Ectodermal cell (in vitro differentiated cells): ENCODE results near the gene GJB1.

ENCODE experiments used
- H3K27ac ChIP-seq: 2 replicates; pipeline ENCODE4 v1.7.0; 2013; ENCODE audit warnings: mild to moderate bottlenecking, low read depth, low read length; ENCODE audit not compliant: insufficient read depth, poor library complexity, severe bottlenecking
- H3K27me3 ChIP-seq: 2 replicates; pipeline ENCODE4 v1.7.0; 2013; ENCODE audit warnings: mild to moderate bottlenecking, low read length; ENCODE audit not compliant: insufficient read depth, control insufficient read depth, poor library complexity, severe bottlenecking
- H3K36me3 ChIP-seq: one replicate; pipeline ENCODE4 v1.7.0; 2013; ENCODE audit warnings: low read length; ENCODE audit not compliant: control insufficient read depth, insufficient read depth
- H3K4me1 ChIP-seq: one replicate; pipeline ENCODE4 v1.7.0; 2013; ENCODE audit warnings: low read length; ENCODE audit not compliant: control insufficient read depth, insufficient read depth
- H3K4me3 ChIP-seq: 2 replicates; pipeline ENCODE4 v1.7.0; 2013; ENCODE audit warnings: low read depth, low read length, control low read depth; ENCODE audit not compliant: insufficient read depth
- H3K9me3 ChIP-seq: 2 replicates; pipeline ENCODE4 v1.7.0; 2013; ENCODE audit warnings: mild to moderate bottlenecking, low read length, moderate library complexity; ENCODE audit not compliant: control insufficient read depth
- WGBS, 2 experiments: methylation state at CpG; one replicate each; pipeline ENCODE4 v1.1.7; 2013; ENCODE audit warnings: missing lambda C conversion rate in 2 of 2; 5-methylcytosine and 5-hydroxymethylcytosine counted together

Gene GJB1

DNA sequence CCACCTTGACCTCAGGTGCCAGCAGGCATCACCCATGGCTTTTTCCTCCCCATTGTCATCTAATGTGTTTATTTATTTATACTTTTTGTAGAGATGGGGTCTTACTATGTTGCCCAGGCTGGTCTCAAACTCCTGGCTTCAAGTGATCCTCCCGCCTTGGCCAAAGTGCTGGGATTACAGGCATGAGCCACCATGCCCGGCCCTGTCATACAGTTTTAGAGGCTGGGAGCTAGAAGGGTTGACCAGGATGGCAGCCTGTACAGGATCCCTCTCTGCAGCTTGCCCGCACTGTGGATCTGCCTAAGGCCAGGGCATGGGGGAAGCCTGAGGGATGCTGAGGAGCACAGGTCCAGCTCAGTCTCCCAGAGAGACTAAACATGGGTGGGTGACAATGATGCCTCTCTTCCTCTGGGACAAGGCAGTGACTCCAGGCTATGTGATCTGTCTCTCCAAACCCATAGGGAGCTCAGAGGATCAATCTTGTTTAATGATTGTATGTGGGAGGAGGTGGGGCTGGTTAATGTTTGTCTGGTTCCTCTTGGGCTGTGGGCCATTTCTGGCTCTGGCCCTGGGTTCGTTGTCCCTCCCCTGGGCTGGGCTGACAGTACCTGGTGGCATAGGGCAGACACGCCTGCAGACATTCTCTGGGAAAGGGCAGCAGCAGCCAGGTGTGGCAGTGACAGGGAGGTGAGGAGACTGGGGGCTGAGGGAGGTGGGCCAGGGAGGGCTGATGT, 8.3 kb upstream of the GJB1 start:
- H3K36me3 ChIP-seq: no peaks in the 10 kb centered on the region
- no peak overlapping the region for H3K4me3 ChIP-seq
- no peaks in the 10 kb centered on the region for H3K9me3 ChIP-seq
- WGBS, 2 experiments: 90 to 92% methylated on average over 5 of the region's 5 CpGs
- H3K4me1 ChIP-seq: no peaks in the 10 kb centered on the region
- H3K27me3 ChIP-seq: no peaks in the 10 kb centered on the region
- no peak overlapping the region for H3K27ac ChIP-seq

DNA sequence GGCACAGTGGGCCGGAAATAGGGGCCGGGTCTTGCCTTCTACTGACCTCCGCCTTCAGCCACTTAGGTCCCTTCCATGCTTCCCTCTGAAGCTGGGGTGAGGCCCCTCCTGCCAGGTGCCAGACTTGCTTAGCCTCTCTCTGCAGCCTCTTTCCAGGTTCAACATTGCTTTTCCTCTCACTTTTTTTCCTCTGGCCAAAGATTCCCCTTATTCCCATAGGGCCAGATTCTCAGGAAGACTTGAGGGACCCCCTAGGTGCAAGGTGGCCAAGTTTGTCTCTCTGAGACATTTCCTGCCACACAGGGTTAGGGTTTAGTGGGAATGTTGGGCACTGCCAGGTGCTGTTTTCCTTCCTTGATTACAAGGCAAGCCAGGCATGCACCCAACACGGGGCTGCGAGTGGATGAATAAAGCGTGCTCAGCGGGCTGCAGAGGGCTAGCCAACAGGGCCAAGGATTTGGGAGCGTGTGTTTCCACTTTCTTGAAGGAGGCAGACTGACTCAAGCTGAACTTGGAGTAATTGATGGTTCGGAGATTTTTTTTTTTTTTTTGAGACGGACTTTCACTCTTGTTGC, 7.6 kb upstream of the GJB1 start:
- no peak overlapping the region for H3K27ac ChIP-seq
- no peak overlapping the region for H3K4me3 ChIP-seq
- 90 to 93% methylated on average over 10 of the region's 10 CpGs for WGBS, 2 experiments
- H3K27me3 ChIP-seq: no peaks in the 10 kb centered on the region
- H3K9me3 ChIP-seq: no peaks in the 10 kb centered on the region
- H3K36me3 ChIP-seq: no peaks in the 10 kb centered on the region
- H3K4me1 ChIP-seq: no peaks in the 10 kb centered on the region

DNA sequence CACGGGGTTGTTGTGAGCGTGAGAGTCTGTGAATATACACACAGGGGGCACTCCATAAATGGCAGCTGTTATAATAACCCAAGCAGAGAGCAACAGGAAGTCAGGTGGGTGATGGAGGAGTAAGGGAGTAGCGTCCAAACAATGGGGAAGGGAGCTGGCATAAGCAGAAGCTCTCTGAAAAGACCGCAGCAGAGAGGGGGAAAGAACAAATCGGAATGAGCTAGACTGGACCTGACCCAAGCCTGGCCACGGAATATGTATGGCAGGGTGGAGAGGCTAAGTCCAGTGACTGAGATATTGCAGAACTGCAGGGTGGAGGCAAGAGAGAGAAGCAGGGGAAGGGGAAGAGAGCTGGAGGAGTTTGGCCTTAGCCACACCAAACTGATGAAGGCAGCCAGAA, 6.5 kb upstream of the GJB1 start:
- Histone ChIP-seq H3K4me1 (no peaks in the 10 kb centered on the region), H3K27me3 (no peaks in the 10 kb centered on the region), H3K9me3 (no peaks in the 10 kb centered on the region), H3K27ac (no peak overlapping the region), H3K4me3 (no peak overlapping the region), H3K36me3 (no peaks in the 10 kb centered on the region)
- 58 to 59% methylated on average over 6 of the region's 6 CpGs for WGBS, 2 experiments

DNA sequence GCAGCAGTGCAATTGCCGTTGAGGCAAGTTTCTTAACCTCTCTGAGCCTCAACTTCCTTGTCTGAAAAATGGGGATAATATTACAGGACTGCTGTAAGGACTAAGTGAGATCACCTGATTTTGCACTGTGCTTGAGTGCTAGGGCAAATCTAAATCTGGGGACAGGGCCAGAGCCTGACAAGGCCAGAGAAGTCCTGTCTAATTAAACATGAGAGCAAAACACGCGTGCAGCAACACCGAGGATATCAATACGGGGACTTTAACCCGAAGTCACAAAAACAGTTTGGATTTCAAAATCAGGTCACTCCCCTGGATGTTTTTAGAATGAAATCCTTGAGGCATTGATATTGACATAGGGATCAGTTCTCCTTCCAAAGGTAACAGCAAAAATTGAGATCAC, 5.7 kb upstream of the GJB1 start:
- WGBS, 2 experiments: 96 to 98% methylated on average over 6 of the region's 6 CpGs
- no peak overlapping the region for H3K4me3 ChIP-seq
- no peak overlapping the region for H3K27ac ChIP-seq
- no peaks in the 10 kb centered on the region for H3K4me1 ChIP-seq
- no peaks in the 10 kb centered on the region for H3K36me3 ChIP-seq
- H3K9me3 ChIP-seq: no peaks in the 10 kb centered on the region
- H3K27me3 ChIP-seq: no peaks in the 10 kb centered on the region

DNA sequence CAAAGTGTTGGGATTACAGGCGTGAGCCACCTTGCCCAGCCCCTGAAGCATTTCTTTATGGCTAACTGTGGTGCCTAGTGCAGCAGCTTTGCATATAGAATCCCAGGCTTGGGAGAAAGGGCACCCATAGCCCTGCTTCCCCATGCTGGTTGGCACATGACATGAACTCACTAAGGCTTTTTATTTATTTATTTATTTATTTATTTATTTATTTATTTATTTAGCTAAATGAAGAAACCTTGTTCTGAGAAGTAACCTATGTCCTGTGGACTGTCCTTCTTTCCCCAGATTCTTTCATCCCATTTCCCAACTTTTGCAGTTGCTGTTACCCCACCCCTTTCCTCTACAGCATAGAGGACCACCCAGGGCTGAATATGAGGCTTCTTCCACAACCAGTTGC, 1.9 kb upstream of the GJB1 start:
- Histone ChIP-seq H3K27me3 (no peaks in the 10 kb centered on the region), H3K4me3 (no peak overlapping the region), H3K4me1 (peaks cover 4% of the 10 kb centered on the region), H3K9me3 (no peaks in the 10 kb centered on the region), H3K36me3 (no peaks in the 10 kb centered on the region), H3K27ac (no peak overlapping the region)
- WGBS, 2 experiments: 96 to 97% methylated on average over 1 of the region's 1 CpG

DNA sequence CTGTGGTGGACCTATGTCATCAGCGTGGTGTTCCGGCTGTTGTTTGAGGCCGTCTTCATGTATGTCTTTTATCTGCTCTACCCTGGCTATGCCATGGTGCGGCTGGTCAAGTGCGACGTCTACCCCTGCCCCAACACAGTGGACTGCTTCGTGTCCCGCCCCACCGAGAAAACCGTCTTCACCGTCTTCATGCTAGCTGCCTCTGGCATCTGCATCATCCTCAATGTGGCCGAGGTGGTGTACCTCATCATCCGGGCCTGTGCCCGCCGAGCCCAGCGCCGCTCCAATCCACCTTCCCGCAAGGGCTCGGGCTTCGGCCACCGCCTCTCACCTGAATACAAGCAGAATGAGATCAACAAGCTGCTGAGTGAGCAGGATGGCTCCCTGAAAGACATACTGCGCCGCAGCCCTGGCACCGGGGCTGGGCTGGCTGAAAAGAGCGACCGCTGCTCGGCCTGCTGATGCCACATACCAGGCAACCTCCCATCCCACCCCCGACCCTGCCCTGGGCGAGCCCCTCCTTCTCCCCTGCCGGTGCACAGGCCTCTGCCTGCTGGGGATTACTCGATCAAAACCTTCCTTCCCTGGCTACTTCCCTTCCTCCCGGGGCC, 1.2 kb downstream of the GJB1 start:
- Histone ChIP-seq H3K36me3 (no peaks in the 10 kb centered on the region), H3K27me3 (no peaks in the 10 kb centered on the region), H3K4me3 (no peak overlapping the region), H3K9me3 (no peaks in the 10 kb centered on the region), H3K27ac (no peak overlapping the region), H3K4me1 (peaks cover 4% of the 10 kb centered on the region)
- 74 to 79% methylated on average over 31 to 32 of the region's 32 CpGs for WGBS, 2 experiments

DNA sequence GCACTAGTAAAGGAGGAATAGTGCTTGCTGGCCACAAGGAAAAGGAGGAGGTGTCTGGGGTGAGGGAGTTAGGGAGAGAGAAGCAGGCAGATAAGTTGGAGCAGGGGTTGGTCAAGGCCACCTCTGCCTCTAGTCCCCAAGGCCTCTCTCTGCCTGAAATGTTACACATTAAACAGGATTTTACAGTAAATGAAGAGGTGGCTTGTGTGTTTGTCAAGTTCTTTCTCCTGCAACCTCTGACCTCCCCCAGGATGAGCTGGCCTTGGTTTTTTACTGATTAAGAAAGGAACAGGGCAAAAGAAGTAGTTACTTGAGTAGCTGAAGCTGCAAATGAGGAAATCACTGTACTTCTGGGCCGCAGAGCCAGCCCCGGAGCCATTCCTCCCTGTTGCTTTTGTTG, 2.0 kb downstream of the GJB1 start:
- 64 to 80% methylated on average over 1 to 2 of the region's 2 CpGs for WGBS, 2 experiments
- no peaks in the 10 kb centered on the region for H3K36me3 ChIP-seq
- H3K4me3 ChIP-seq: no peak overlapping the region
- no peaks in the 10 kb centered on the region for H3K9me3 ChIP-seq
- peaks cover 4% of the 10 kb centered on the region for H3K4me1 ChIP-seq
- H3K27me3 ChIP-seq: no peaks in the 10 kb centered on the region
- H3K27ac ChIP-seq: no peak overlapping the region

DNA sequence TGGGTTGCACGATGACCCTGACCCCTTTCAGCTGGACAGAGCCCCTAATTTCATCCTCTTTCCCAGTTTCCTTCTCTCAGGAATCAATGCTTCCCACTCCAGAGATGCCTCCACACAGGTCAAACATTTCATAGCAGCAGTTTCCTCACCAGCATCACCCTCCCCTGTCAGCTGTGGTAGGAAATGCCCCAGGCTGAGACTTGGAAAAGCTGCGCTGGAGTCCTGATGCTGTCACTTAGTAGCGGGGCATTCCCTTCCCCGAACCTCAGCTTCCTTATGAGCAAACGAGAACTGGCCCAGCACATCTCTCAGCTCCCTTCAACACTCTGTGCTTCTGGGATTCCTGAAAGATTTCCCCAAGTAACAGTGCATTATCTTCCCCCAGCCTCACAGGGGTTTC, 2.7 kb downstream of the GJB1 start:
- 51 to 52% methylated on average over 5 of the region's 5 CpGs for WGBS, 2 experiments
- Histone ChIP-seq H3K9me3 (no peaks in the 10 kb centered on the region), H3K4me3 (no peak overlapping the region), H3K4me1 (peaks cover 4% of the 10 kb centered on the region), H3K36me3 (no peaks in the 10 kb centered on the region), H3K27ac (no peak overlapping the region), H3K27me3 (no peaks in the 10 kb centered on the region)

DNA sequence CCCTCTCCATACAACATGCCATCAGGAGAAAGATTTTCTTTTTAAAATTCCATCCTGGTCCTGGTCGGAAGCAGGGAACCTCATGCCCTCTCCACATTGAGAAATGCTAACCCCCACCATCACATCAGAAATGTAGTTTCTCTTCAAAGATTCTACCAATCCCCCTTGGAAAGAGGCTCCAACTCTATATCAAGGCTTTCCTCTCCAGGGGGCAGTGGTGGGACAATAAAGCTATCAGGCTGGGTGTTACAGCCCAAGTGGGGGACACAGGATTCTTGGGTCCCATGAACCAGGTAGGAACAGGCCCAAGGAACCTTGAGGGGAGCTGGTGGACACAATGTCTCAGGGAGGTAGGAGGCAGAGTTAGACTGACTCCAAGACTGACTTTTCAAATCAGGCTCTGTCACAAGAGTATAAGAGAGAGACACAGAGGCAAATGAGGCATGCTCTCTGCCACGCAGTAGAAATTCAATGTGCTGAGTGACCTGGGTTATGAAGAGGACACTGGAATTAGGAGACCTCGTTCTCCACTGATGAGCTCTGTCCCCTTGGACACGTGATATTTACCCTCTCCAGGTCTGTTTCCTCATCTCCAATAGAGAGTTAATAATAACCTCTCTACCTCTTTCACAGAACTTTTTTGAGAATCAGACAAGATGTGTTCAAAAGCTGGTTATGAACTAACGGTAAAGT, 4.5 kb downstream of the GJB1 start:
- H3K9me3 ChIP-seq: no peaks in the 10 kb centered on the region
- no peaks in the 10 kb centered on the region for H3K27me3 ChIP-seq
- peaks cover 4% of the 10 kb centered on the region for H3K4me1 ChIP-seq
- WGBS, 2 experiments: 91 to 93% methylated on average over 5 of the region's 5 CpGs
- H3K27ac ChIP-seq: no peak overlapping the region
- no peaks in the 10 kb centered on the region for H3K36me3 ChIP-seq
- H3K4me3 ChIP-seq: no peak overlapping the region

DNA sequence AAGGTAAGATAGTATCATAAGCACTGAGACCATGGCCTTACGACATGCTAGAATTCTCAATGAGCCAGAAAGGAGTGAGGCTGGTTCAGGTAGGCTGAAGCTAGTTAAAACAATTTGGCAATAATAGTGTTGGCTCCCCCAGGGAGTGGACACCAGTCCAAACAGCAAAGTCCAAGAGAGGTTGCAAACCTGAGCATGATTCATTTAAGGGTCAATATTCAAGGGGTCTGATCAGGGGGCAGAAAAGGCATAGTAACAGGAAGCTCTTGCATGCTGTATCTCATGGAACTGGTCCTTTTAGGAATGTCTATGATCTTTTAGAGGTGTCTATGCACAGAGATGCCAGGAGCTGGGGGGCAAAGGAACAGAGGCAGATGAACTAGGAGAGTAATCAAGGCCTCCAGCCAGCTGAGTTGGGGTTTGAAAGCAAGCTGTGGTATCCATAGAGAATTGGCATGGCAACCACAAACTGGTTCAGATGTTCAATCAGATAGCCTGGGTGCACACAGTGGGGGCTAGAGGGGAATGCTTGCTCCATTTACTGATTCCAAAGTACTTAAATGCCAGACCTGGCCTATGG, 5.1 kb downstream of the GJB1 start:
- H3K4me3 ChIP-seq: no peak overlapping the region
- WGBS, 2 experiments: 92 to 100% methylated on average over 1 of the region's 1 CpG
- H3K27ac ChIP-seq: no peak overlapping the region
- H3K36me3 ChIP-seq: no peaks in the 10 kb centered on the region
- H3K27me3 ChIP-seq: no peaks in the 10 kb centered on the region
- peaks cover 4% of the 10 kb centered on the region for H3K4me1 ChIP-seq
- no peaks in the 10 kb centered on the region for H3K9me3 ChIP-seq
